Stimulated activated CD8-positive, alpha-beta memory T cell treated with anti-CD3 and anti-CD28 coated beads, Interleukin-2, amount 100 ng/mL, for 1 hour (primary cell): ENCODE data around the gene ZNF367.
"Not testable (repeated sequence)": the region's sequence is repeated elsewhere in the genome, so short reads cannot be mapped to it uniquely, and the experiment has no call there.

Experiments used
- DNase-seq, 2 donors: peaks; one replicate each; pipeline ENCODE4 v3.0.0-alpha.2; 2020; ENCODE audit warnings: low read depth in 2 of 2

The ZNF367 gene

GRCh38 chr9:96363175-96363967, 54.8 kb downstream of the ZNF367 start:
- no peak for DNase-seq

- DNase-seq, result not testable (repeated sequence)
These were observed 56.1 kb downstream of the ZNF367 start for GRCh38 chr9:96362119-96362518.

- no peak for DNase-seq
These were observed 56.5 kb downstream of the ZNF367 start for GRCh38 chr9:96361668-96362067.

- no peak for DNase-seq
These were observed 57.2 kb downstream of the ZNF367 start for GRCh38 chr9:96360976-96361375.

- not testable (repeated sequence) for DNase-seq
These were observed 57.6 kb downstream of the ZNF367 start for GRCh38 chr9:96360523-96360922.

GRCh38 chr9:96350866-96351265, 67.3 kb downstream of the ZNF367 start:
- no peak for DNase-seq

GRCh38 chr9:96348261-96348660, 69.9 kb downstream of the ZNF367 start:
- DNase-seq, result no peak

GRCh38 chr9:96345551-96345950, 72.6 kb downstream of the ZNF367 start:
- no peak for DNase-seq

- no peak for DNase-seq
These were observed 73.6 kb downstream of the ZNF367 start for GRCh38 chr9:96344458-96345180.

GRCh38 chr9:96343515-96344360, 74.4 kb downstream of the ZNF367 start:
- DNase-seq, result no peak

GRCh38 chr9:96342571-96343245, 75.5 kb downstream of the ZNF367 start:
- DNase-seq, result no peak

- DNase-seq, result no peak
These were observed 77.5 kb downstream of the ZNF367 start for GRCh38 chr9:96340707-96341106.

GRCh38 chr9:96338299-96338698, 79.9 kb downstream of the ZNF367 start:
- no peak for DNase-seq
